ENCODE measurements around the gene GRIA3.
"Not testable (repeated sequence)": the region's sequence is repeated elsewhere in the genome, so short reads cannot be mapped to it uniquely, and the experiment has no call there.

The GRIA3 gene

DNA sequence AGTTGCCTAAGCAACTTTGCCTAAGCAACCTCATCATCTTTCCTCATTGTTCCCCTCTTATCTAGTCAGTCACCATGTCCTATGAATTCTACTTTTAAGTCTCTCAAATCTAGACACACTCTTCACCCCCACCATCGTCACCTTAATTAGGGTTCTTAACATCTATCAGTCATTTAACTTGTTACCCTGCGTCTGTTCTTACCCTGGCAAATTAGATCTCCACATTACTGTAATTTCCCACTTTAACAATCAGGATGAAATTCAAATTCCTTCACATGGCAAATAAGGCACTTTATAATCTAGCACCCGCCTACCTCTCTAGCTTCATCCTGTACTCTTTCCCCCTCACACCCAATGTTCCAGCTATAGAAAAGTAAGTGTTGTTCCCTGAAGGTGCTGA, 221.2 kb downstream of the GRIA3 start:
- no peaks in the 10 kb centered on the region for H3K9me3 ChIP-seq (ENCODE audit: control insufficient read depth in 2 of 2, low read length in 2 of 2)
- no peak overlapping the region for H3K4me3 ChIP-seq (ENCODE audit: low read length in 2 of 2)
- no peaks in the 10 kb centered on the region for H3K27me3 ChIP-seq (ENCODE audit: control insufficient read depth in 1 of 2, insufficient read depth in 2 of 2, low read length in 2 of 2)
- no peak overlapping the region for H3K9ac ChIP-seq (ENCODE audit: low read length in 2 of 2)
- no peak overlapping the region for H3K27ac ChIP-seq (ENCODE audit: low read length)
- no peaks in the 10 kb centered on the region for H3K36me3 ChIP-seq (ENCODE audit: control insufficient read depth in 2 of 2, insufficient read depth in 2 of 2, low read length in 2 of 2)
- no peaks in the 10 kb centered on the region for H3K4me1 ChIP-seq (ENCODE audit: control insufficient read depth, insufficient read depth, low read length)

DNA sequence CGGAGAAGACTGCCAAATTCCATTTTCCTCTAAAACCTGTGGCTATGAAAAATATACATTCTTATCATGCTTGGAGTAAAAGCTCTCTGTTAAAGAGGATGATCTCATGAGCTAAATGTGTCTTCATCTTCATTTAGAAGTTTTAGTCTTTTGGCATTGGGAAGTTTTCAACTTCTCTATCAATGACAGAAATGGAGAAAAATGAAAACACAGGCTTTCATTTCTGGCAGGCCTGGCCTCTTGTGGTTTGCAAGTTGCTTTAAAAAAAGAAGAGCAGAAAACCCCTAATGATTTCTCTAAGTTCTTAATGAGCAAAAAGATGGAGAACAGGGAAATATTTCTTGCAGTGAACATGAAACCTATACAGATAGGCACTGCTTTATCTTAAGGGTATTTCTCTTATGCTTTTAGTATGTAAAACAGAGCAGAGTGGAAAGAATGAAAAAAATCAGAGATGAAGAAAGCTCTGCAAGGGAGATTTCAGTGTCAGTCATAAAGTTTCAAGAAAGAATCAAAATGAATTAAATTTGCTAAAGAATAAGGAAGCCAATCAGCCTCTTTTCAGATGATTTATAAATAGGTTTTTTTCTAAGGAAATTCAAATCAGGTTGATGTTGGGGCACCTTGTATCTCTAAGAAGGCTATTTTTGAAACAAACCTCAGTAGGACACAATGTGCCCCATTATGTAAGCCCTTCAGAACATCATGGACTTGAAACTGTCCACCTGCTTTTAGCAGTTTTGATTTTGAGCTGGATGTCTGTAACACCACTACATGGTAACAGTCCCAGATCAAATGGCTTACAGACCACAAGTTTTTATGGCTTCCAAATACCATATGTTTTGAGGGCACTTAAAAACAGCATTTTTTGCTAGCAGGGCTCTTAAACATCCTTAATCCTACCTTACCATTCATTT, 225.0 kb downstream of the GRIA3 start:
- H3K9ac ChIP-seq (ENCODE audit: low read length in 2 of 2), result no peak overlapping the region
- H3K4me1 ChIP-seq (ENCODE audit: control insufficient read depth, insufficient read depth, low read length), result no peaks in the 10 kb centered on the region
- no peaks in the 10 kb centered on the region for H3K27me3 ChIP-seq (ENCODE audit: control insufficient read depth in 1 of 2, insufficient read depth in 2 of 2, low read length in 2 of 2)
- H3K4me3 ChIP-seq (ENCODE audit: low read length in 2 of 2), result no peak overlapping the region
- H3K36me3 ChIP-seq (ENCODE audit: control insufficient read depth in 2 of 2, insufficient read depth in 2 of 2, low read length in 2 of 2), result no peaks in the 10 kb centered on the region
- no peak overlapping the region for H3K27ac ChIP-seq (ENCODE audit: low read length)
- no peaks in the 10 kb centered on the region for H3K9me3 ChIP-seq (ENCODE audit: control insufficient read depth in 2 of 2, low read length in 2 of 2)

DNA sequence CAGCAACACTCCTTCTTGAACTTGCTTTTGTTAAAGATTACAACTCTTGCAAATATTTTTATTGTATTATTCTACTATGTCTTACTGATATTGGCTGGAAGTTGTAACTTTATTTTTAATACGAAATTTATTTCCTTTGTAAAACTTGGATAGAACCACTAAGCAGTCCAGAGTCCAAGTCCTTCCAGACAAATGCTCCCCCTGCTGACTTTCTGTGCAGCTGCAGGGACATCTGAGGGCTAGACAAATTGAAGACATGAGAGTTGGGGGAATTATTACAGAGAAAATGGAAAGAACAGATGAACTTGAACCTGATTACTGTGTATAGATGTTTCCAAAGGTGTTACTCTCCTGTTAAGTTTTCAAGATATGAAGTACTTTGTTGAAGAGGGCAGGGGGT, 238.8 kb downstream of the GRIA3 start:
- no peaks in the 10 kb centered on the region for H3K27me3 ChIP-seq (ENCODE audit: control insufficient read depth in 1 of 2, insufficient read depth in 2 of 2, low read length in 2 of 2)
- H3K27ac ChIP-seq (ENCODE audit: low read length), result no peak overlapping the region
- H3K9ac ChIP-seq (ENCODE audit: low read length in 2 of 2), result no peak overlapping the region
- H3K4me3 ChIP-seq (ENCODE audit: low read length in 2 of 2), result no peak overlapping the region
- H3K36me3 ChIP-seq (ENCODE audit: control insufficient read depth in 2 of 2, insufficient read depth in 2 of 2, low read length in 2 of 2), result no peaks in the 10 kb centered on the region
- no peaks in the 10 kb centered on the region for H3K4me1 ChIP-seq (ENCODE audit: control insufficient read depth, insufficient read depth, low read length)
- no peaks in the 10 kb centered on the region for H3K9me3 ChIP-seq (ENCODE audit: control insufficient read depth in 2 of 2, low read length in 2 of 2)

DNA sequence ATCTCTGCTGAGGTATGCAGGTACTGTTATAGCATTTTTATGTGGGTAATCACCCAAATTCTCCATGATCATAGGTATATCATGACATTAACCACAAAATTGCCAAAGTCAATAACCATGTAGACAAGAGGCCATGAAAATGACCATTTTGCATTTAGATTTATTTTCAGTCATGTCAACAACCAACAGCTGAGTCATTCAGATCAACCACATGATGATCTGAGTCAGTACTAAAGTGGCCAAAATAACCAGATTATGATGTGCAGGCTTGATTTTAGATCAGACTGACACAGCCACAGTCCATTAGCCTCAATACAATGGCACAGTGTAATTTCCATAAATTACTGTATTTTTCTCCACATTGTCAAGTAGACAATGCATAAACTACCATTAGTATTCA, 240.5 kb downstream of the GRIA3 start:
- Histone ChIP-seq H3K27ac (ENCODE audit: low read length) (no peak overlapping the region), H3K27me3 (ENCODE audit: control insufficient read depth in 1 of 2, insufficient read depth in 2 of 2, low read length in 2 of 2) (no peaks in the 10 kb centered on the region), H3K4me1 (ENCODE audit: control insufficient read depth, insufficient read depth, low read length) (no peaks in the 10 kb centered on the region), H3K9me3 (ENCODE audit: control insufficient read depth in 2 of 2, low read length in 2 of 2) (no peaks in the 10 kb centered on the region), H3K4me3 (ENCODE audit: low read length in 2 of 2) (no peak overlapping the region), H3K36me3 (ENCODE audit: control insufficient read depth in 2 of 2, insufficient read depth in 2 of 2, low read length in 2 of 2) (no peaks in the 10 kb centered on the region), H3K9ac (ENCODE audit: low read length in 2 of 2) (no peak overlapping the region)

DNA sequence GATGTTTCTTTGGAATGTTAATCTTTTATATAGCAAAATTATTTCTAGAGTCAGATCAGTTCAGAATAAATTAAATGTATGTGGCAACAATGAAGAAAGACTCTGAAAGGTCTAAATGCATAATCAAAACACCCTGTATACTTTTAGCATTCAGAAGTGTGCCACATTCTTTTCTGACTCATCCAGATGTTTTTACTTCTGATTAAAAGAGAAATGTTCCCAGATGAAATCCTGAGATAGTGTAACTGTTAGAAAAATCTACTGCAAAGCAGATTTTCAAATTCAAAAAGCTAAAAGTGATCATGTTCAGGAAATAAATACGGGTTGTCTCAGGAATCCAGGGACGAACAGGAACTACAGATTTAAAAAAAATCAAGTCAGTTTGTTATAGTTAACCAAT, 241.4 kb downstream of the GRIA3 start:
- Histone ChIP-seq H3K36me3 (ENCODE audit: control insufficient read depth in 2 of 2, insufficient read depth in 2 of 2, low read length in 2 of 2) (no peaks in the 10 kb centered on the region), H3K4me3 (ENCODE audit: low read length in 2 of 2) (no peak overlapping the region), H3K4me1 (ENCODE audit: control insufficient read depth, insufficient read depth, low read length) (no peaks in the 10 kb centered on the region), H3K27me3 (ENCODE audit: control insufficient read depth in 1 of 2, insufficient read depth in 2 of 2, low read length in 2 of 2) (no peaks in the 10 kb centered on the region), H3K9ac (ENCODE audit: low read length in 2 of 2) (no peak overlapping the region), H3K27ac (ENCODE audit: low read length) (no peak overlapping the region), H3K9me3 (ENCODE audit: control insufficient read depth in 2 of 2, low read length in 2 of 2) (no peaks in the 10 kb centered on the region)

DNA sequence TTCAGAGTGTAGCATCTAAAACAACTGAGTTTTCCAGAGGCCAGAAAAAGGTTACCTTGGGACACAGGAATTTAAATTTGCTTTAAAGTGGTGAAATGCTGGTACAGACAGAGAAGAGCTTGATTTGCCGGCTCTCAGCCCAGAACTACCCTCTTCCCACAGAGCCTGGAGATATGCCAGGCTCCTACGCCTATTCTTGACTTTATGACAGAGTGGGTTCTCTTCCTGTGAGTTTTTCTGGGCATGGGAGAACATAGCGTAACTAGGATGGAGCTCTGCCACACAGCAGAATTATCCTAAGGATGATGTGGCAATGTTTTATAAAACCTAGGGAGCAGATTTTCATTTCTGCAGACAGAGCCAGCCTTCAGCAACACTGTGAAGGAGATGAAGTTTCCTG, 241.8 kb downstream of the GRIA3 start:
- no peak overlapping the region for H3K4me3 ChIP-seq (ENCODE audit: low read length in 2 of 2)
- no peak overlapping the region for H3K9ac ChIP-seq (ENCODE audit: low read length in 2 of 2)
- H3K27me3 ChIP-seq (ENCODE audit: control insufficient read depth in 1 of 2, insufficient read depth in 2 of 2, low read length in 2 of 2), result no peaks in the 10 kb centered on the region
- H3K4me1 ChIP-seq (ENCODE audit: control insufficient read depth, insufficient read depth, low read length), result no peaks in the 10 kb centered on the region
- no peaks in the 10 kb centered on the region for H3K36me3 ChIP-seq (ENCODE audit: control insufficient read depth in 2 of 2, insufficient read depth in 2 of 2, low read length in 2 of 2)
- H3K9me3 ChIP-seq (ENCODE audit: control insufficient read depth in 2 of 2, low read length in 2 of 2), result no peaks in the 10 kb centered on the region
- no peak overlapping the region for H3K27ac ChIP-seq (ENCODE audit: low read length)

DNA sequence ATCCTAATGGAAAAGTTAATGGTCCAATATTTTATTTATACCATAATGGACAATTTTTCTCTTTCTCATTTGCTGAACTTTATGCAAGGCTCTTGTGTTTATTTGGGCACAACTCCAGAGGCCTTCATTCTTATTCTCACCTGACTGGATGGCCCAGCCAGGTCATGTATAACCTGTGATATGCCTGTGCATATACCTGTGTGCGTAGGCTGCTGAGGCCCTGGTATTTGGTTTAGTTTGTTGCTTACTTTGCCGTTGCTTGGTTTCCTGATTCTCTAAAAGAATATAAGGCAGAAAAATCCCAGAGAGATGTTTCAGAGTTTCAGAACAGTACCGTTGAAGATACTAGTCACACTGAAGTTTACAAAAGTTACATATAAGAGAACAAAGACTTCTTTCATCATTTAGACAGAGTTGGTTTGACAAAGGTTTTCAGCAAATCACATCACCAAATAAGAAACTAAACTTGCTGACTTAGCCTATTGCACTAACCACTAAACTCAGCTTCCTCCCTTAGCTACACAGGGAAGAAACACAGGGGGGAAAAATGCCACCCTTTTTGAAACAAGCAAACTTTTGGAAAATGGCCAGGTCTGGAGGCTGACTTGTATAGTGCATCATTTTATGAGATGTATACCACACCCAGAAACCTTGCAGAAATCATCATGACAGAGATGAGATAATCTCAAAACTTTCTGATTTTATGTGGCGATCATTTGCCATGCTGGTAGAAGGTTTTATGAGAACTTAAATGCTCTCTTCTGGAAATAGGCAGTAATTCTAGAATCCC, 248.5 kb downstream of the GRIA3 start:
- no peaks in the 10 kb centered on the region for H3K9me3 ChIP-seq (ENCODE audit: control insufficient read depth in 2 of 2, low read length in 2 of 2)

DNA sequence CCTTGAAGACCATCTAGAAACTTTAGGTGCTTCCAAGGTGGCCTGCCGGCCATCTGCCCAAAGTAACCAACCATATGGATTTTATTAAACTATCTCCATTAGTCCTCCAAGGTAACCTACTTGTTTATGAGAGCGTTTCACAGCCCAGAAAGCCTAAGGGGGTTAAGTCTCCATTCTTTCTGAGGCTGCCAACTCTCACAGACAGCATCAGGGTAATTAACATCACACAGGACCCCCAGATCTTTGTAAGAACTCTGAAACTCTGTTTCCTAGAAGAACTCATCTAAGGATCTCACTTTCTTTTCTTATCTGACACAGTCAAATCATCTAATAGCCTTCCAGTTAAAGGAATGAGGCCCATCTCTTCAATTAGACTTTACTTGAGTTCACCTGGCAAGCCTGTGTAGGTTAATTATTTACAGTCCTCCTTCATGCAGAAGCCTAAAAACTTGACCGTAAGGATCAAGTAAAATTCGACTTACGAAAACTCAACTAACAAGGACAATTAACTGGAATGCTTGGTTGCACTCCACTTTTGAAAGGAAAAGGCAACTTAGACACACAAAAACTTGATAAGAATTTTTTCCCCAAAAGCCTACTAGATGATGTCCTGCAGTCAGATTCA, 252.5 kb downstream of the GRIA3 start:
- Histone ChIP-seq H3K27me3 (ENCODE audit: control insufficient read depth in 1 of 2, insufficient read depth in 2 of 2, low read length in 2 of 2) (no peaks in the 10 kb centered on the region), H3K36me3 (ENCODE audit: control insufficient read depth in 2 of 2, insufficient read depth in 2 of 2, low read length in 2 of 2) (no peaks in the 10 kb centered on the region), H3K9ac (ENCODE audit: low read length in 2 of 2) (no peak overlapping the region), H3K9me3 (ENCODE audit: control insufficient read depth in 2 of 2, low read length in 2 of 2) (no peaks in the 10 kb centered on the region), H3K27ac (ENCODE audit: low read length) (no peak overlapping the region), H3K4me1 (ENCODE audit: control insufficient read depth, insufficient read depth, low read length) (no peaks in the 10 kb centered on the region), H3K4me3 (ENCODE audit: low read length in 2 of 2) (no peak overlapping the region)

More for the DNA sequence above, 248.5 kb downstream of the GRIA3 start:
- no peaks in the 10 kb centered on the region for H3K27me3 ChIP-seq (ENCODE audit: control insufficient read depth in 1 of 2, insufficient read depth in 2 of 2, low read length in 2 of 2)
- no peaks in the 10 kb centered on the region for H3K4me1 ChIP-seq (ENCODE audit: control insufficient read depth, insufficient read depth, low read length)
- H3K4me3 ChIP-seq (ENCODE audit: low read length in 2 of 2), result no peak overlapping the region
- H3K9ac ChIP-seq (ENCODE audit: low read length in 2 of 2), result no peak overlapping the region
- no peak overlapping the region for H3K27ac ChIP-seq (ENCODE audit: low read length)
- H3K36me3 ChIP-seq (ENCODE audit: control insufficient read depth in 2 of 2, insufficient read depth in 2 of 2, low read length in 2 of 2), result no peaks in the 10 kb centered on the region

DNA sequence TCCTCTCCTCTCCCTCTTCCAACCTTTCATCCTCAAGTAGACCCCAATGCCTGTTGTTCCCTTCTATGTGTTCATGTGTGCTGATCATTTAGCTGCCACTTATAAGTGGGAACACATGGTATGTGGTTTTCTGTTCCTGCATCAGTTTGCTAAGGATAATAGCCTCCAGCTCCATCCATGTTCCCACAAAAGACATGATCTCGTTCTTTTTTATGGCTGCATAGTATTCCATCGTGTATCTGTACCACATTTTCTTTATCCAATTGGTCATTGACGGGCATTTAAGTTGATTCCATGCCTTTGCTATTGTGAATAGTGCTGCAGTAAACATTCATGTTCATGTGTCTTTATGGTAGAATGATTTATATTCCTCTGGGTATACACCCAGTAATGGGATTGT, 255.8 kb downstream of the GRIA3 start:
- not testable (repeated sequence) for H3K27me3 ChIP-seq (ENCODE audit: control insufficient read depth in 1 of 2, insufficient read depth in 2 of 2, low read length in 2 of 2); H3K27ac ChIP-seq (ENCODE audit: low read length); H3K9ac ChIP-seq (ENCODE audit: low read length in 2 of 2); H3K4me3 ChIP-seq (ENCODE audit: low read length in 2 of 2); H3K4me1 ChIP-seq (ENCODE audit: control insufficient read depth, insufficient read depth, low read length); H3K9me3 ChIP-seq (ENCODE audit: control insufficient read depth in 2 of 2, low read length in 2 of 2); H3K36me3 ChIP-seq (ENCODE audit: control insufficient read depth in 2 of 2, insufficient read depth in 2 of 2, low read length in 2 of 2)

DNA sequence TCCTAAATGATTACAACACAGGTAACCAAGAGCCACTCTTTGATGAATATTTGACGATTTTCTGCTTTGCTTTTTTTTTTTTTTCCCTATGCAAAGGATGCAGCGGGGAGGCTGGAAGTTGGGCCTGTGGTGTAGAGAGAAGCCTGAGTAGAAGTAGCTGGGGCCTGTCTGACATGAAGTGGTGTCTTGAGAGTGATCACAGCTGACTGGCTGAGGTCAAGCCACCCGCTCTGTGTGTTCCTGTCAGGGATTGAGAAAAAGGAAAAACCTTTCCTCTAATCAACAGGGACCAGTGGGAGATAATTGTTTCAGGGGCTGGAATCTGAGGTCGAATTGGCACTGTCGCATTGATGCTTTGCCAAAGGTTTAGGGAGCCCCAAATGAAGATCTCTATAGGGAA, 258.7 kb downstream of the GRIA3 start:
- no peak overlapping the region for H3K27ac ChIP-seq (ENCODE audit: low read length)
- no peak overlapping the region for H3K4me3 ChIP-seq (ENCODE audit: low read length in 2 of 2)
- H3K9ac ChIP-seq (ENCODE audit: low read length in 2 of 2), result no peak overlapping the region
- no peaks in the 10 kb centered on the region for H3K27me3 ChIP-seq (ENCODE audit: control insufficient read depth in 1 of 2, insufficient read depth in 2 of 2, low read length in 2 of 2)
- H3K9me3 ChIP-seq (ENCODE audit: control insufficient read depth in 2 of 2, low read length in 2 of 2), result no peaks in the 10 kb centered on the region
- H3K36me3 ChIP-seq (ENCODE audit: control insufficient read depth in 2 of 2, insufficient read depth in 2 of 2, low read length in 2 of 2), result no peaks in the 10 kb centered on the region
- no peaks in the 10 kb centered on the region for H3K4me1 ChIP-seq (ENCODE audit: control insufficient read depth, insufficient read depth, low read length)

All from stomach smooth muscle (tissue), 2 donors.